ENCODE data around the gene FRRS1. TPM values are rescaled to one million over a fixed set of nuclear protein-coding genes. Genes with fewer than 3 reads are reported as not detected.
A peak's percentile ranks its signal among the peaks of the same experiment; 100 is the strongest.
"Not testable (repeated sequence)": the region's sequence is repeated elsewhere in the genome, so short reads cannot be mapped to it uniquely, and the experiment has no call there.

FRRS1 gene
- total RNA-seq, 1 experiment from 2014 or later = 7.2 TPM

GRCh38 chr1:99763956-99764355 is 2.5 kb downstream of the FRRS1 start:
- Mint-ChIP-seq H3K9me3 (ENCODE audit: unreplicated experiment) (no peaks in the 10 kb centered on the region), H3K27ac (ENCODE audit: low read depth, unreplicated experiment) (peak overlapping the region; percentile 8), H3K27me3 (ENCODE audit: insufficient read depth, unreplicated experiment) (no peaks in the 10 kb centered on the region), H3K4me1 (ENCODE audit: insufficient read depth, unreplicated experiment) (peaks cover 25% of the 10 kb centered on the region), H3K36me3 (ENCODE audit: insufficient read depth, unreplicated experiment) (no peaks in the 10 kb centered on the region), H3K4me3 (ENCODE audit: unreplicated experiment) (no peak overlapping the region)
- CTCF ChIA-PET = interaction anchor here (0.7 kb wide), 1 partner anchor 36 kb away, joined by 3 read pairs; no protein-coding TSS in a partner anchor
- DNase-seq (ENCODE audit: unreplicated experiment) = no peak
- TF ChIP-seq CTCF (IDR thresholded peaks at IDR 0.05; ENCODE audit: unreplicated experiment) = no peak
- intact Hi-C loops (cut with micrococcal nuclease) = no loop called here
- POLR2A ChIA-PET = interaction anchor here (0.7 to 3.4 kb wide), 5 partner anchors 8 to 1132 kb away, joined by 3 to 44 read pairs (median 4); partner anchors contain the start of gene SLC30A7
- BruUV-seq (replicated peaks) = no TSS peak

GRCh38 chr1:99761774-99762173 is 4.7 kb downstream of the FRRS1 start:
- Mint-ChIP-seq H3K36me3 (ENCODE audit: insufficient read depth, unreplicated experiment) (no peaks in the 10 kb centered on the region), H3K4me1 (ENCODE audit: insufficient read depth, unreplicated experiment) (peaks cover 35% of the 10 kb centered on the region), H3K4me3 (ENCODE audit: unreplicated experiment) (no peak overlapping the region), H3K9me3 (ENCODE audit: unreplicated experiment) (no peaks in the 10 kb centered on the region), H3K27ac (ENCODE audit: low read depth, unreplicated experiment) (no peak overlapping the region), H3K27me3 (ENCODE audit: insufficient read depth, unreplicated experiment) (no peaks in the 10 kb centered on the region)
- no peak for TF ChIP-seq CTCF (IDR thresholded peaks at IDR 0.05; ENCODE audit: unreplicated experiment)
- DNase-seq (ENCODE audit: unreplicated experiment) = no peak
- intact Hi-C loops (cut with micrococcal nuclease) = no loop called here
- ChIA-PET CTCF (interaction anchor here (0.6 to 0.7 kb wide), 3 partner anchors 48 to 527 kb away, joined by 3 to 4 read pairs (median 3); no protein-coding TSS in a partner anchor), POLR2A (no interaction called here)
- BruUV-seq (replicated peaks) = no TSS peak

- Mint-ChIP-seq H3K9me3 (ENCODE audit: unreplicated experiment) (no peaks in the 10 kb centered on the region), H3K4me1 (ENCODE audit: insufficient read depth, unreplicated experiment) (peaks cover 38% of the 10 kb centered on the region), H3K27me3 (ENCODE audit: insufficient read depth, unreplicated experiment) (no peaks in the 10 kb centered on the region), H3K27ac (ENCODE audit: low read depth, unreplicated experiment) (no peak overlapping the region), H3K36me3 (ENCODE audit: insufficient read depth, unreplicated experiment) (peaks cover 6% of the 10 kb centered on the region), H3K4me3 (ENCODE audit: unreplicated experiment) (no peak overlapping the region)
- BruUV-seq (replicated peaks) = no TSS peak
- intact Hi-C loops (cut with micrococcal nuclease) = no loop called here
- no peak for TF ChIP-seq CTCF (IDR thresholded peaks at IDR 0.05; ENCODE audit: unreplicated experiment)
- ChIA-PET POLR2A (interaction anchor here (0.9 kb wide), 1 partner anchor 506 kb away, joined by 4 read pairs; the partner anchor contains the start of gene RTCA), CTCF (interaction anchor here (0.7 kb wide), 1 partner anchor 316 kb away, joined by 3 read pairs; no protein-coding TSS in a partner anchor)
- no peak for DNase-seq (ENCODE audit: unreplicated experiment)
Observed at GRCh38 chr1:99759518-99760160, 6.8 kb downstream of the FRRS1 start.

GRCh38 chr1:99758686-99759517 is 7.5 kb downstream of the FRRS1 start:
- CTCF ChIA-PET = interaction anchor here (0.6 to 1.1 kb wide), 5 partner anchors 12 to 699 kb away, joined by 3 to 4 read pairs (median 3); no protein-coding TSS in a partner anchor
- DNase-seq (ENCODE audit: unreplicated experiment); intact Hi-C loops (cut with micrococcal nuclease); H3K27me3 Mint-ChIP-seq (ENCODE audit: insufficient read depth, unreplicated experiment); POLR2A ChIA-PET; H3K27ac Mint-ChIP-seq (ENCODE audit: low read depth, unreplicated experiment); BruUV-seq (replicated peaks); H3K36me3 Mint-ChIP-seq (ENCODE audit: insufficient read depth, unreplicated experiment); H3K4me3 Mint-ChIP-seq (ENCODE audit: unreplicated experiment); H3K9me3 Mint-ChIP-seq (ENCODE audit: unreplicated experiment): not testable (repeated sequence)
- H3K4me1 Mint-ChIP-seq (ENCODE audit: insufficient read depth, unreplicated experiment) = peaks cover 30% of the 10 kb centered on the region
